Osteocyte (in vitro differentiated cells): Measurements from ENCODE around the gene EXOC3L4. TPM values are rescaled to one million over a fixed set of nuclear protein-coding genes. Genes with fewer than 3 reads are reported as not detected.
"Not testable (repeated sequence)": the region's sequence is repeated elsewhere in the genome, so short reads cannot be mapped to it uniquely, and the experiment has no call there.

Source experiments
- DNase-seq: peaks from one replicate; pipeline ENCODE4 v3.0.0; 2021; ENCODE audit warnings: mixed read lengths; ENCODE audit not compliant: unreplicated experiment; ENCODE audit errors: extremely low spot score
- H3K27ac Mint-ChIP-seq: one replicate; pipeline ENCODE4 v1.8.0; 2021; ENCODE audit warnings: mild to moderate bottlenecking, mixed read lengths; ENCODE audit not compliant: unreplicated experiment
- H3K27me3 Mint-ChIP-seq: one replicate; pipeline ENCODE4 v1.8.0; 2021; ENCODE audit warnings: mixed read lengths; ENCODE audit not compliant: unreplicated experiment
- H3K36me3 Mint-ChIP-seq: one replicate; pipeline ENCODE4 v1.8.0; 2021; ENCODE audit warnings: mixed read lengths; ENCODE audit not compliant: unreplicated experiment
- H3K4me1 Mint-ChIP-seq: one replicate; pipeline ENCODE4 v1.8.0; 2021; ENCODE audit warnings: mixed read lengths; ENCODE audit not compliant: unreplicated experiment
- H3K4me3 Mint-ChIP-seq: one replicate; pipeline ENCODE4 v1.8.0; 2021; ENCODE audit warnings: mild to moderate bottlenecking, moderate library complexity, mixed read lengths; ENCODE audit not compliant: unreplicated experiment
- H3K9me3 Mint-ChIP-seq: one replicate; pipeline ENCODE4 v1.8.0; 2021; ENCODE audit warnings: mixed read lengths; ENCODE audit not compliant: unreplicated experiment
- total RNA-seq: library from RNA; stranded (reverse); gene quantifications from 2 replicates; pipeline ENCODE4 v1.2.1, GENCODE V29; 2021
- TF ChIP-seq, protein P1 (sequence below): fragments of 200-600 bp; sonication (generic); IDR thresholded peaks from 2 replicates; pipeline ENCODE4 v1.5.0; 2021; ENCODE audit warnings: antibody characterized with exemption, mild to moderate bottlenecking, moderate library complexity

EXOC3L4 gene
- total RNA-seq, 1 donor from 2014 or later = 0.86 TPM

GRCh38 chr14:103144085-103144484 is 49.6 kb downstream of the EXOC3L4 start:
- H3K27me3 Mint-ChIP-seq = peaks cover 36% of the 10 kb centered on the region
- no peaks in the 10 kb centered on the region for H3K9me3 Mint-ChIP-seq
- no peaks in the 10 kb centered on the region for H3K36me3 Mint-ChIP-seq
- no peak overlapping the region for H3K27ac Mint-ChIP-seq
- H3K4me1 Mint-ChIP-seq = peaks cover 2% of the 10 kb centered on the region
- DNase-seq = no peak
- no peak overlapping the region for H3K4me3 Mint-ChIP-seq
- TF ChIP-seq, protein P1, sequence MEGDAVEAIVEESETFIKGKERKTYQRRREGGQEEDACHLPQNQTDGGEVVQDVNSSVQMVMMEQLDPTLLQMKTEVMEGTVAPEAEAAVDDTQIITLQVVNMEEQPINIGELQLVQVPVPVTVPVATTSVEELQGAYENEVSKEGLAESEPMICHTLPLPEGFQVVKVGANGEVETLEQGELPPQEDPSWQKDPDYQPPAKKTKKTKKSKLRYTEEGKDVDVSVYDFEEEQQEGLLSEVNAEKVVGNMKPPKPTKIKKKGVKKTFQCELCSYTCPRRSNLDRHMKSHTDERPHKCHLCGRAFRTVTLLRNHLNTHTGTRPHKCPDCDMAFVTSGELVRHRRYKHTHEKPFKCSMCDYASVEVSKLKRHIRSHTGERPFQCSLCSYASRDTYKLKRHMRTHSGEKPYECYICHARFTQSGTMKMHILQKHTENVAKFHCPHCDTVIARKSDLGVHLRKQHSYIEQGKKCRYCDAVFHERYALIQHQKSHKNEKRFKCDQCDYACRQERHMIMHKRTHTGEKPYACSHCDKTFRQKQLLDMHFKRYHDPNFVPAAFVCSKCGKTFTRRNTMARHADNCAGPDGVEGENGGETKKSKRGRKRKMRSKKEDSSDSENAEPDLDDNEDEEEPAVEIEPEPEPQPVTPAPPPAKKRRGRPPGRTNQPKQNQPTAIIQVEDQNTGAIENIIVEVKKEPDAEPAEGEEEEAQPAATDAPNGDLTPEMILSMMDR = no peak

GRCh38 chr14:103146141-103146709 is 51.7 kb downstream of the EXOC3L4 start:
- Mint-ChIP-seq H3K9me3 (no peaks in the 10 kb centered on the region), H3K27ac (no peak overlapping the region), H3K27me3 (peaks cover 44% of the 10 kb centered on the region), H3K4me1 (no peaks in the 10 kb centered on the region), H3K36me3 (no peaks in the 10 kb centered on the region), H3K4me3 (no peak overlapping the region)
- TF ChIP-seq, protein P1 = no peak
- no peak for DNase-seq

DNA sequence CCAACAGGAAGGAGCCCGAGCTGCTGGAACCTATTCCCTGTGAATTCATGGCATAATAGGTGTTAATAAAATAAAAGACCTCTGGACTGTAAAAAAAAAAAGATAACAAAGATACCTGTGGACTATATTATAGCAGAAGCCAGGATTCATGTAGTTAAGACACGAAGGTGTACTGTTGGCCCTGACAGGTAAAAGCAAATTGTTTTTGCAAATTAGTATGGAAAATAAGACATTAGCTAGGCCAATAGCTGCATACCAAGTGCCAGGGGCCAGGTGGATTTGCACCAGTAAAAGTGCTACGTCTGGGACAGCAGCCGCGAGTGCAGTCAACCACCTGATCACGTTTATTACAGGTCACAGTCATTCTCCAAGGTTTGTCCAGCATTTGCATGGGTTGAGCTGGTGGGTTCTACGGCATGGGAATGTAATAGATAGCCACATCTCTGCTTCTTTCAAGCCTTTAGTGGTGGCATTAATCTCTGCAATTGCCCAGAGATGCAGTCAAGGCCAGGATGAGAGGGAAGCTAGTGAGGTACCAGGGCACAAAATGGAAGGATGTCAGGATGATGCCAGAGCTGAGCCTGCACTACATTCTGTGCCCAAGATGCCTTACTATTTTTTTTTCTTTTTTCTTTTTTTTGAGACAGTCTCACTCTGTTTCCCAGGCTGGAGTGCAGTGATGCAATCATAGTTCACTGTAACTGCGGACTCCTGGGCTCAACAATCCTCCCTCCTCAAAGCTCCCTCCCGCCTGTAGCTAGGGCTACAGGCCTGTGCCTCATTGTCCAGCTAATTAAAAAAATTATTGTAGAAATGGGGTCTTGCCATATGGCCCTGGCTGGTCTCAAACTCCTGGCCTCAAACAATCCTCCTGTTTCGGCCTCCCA is 55.1 kb downstream of the EXOC3L4 start:
- TF ChIP-seq, protein P1 = no peak
- no peak for DNase-seq
- Mint-ChIP-seq H3K36me3 (no peaks in the 10 kb centered on the region), H3K4me1 (no peaks in the 10 kb centered on the region), H3K4me3 (no peak overlapping the region), H3K27me3 (peaks cover 28% of the 10 kb centered on the region), H3K9me3 (no peaks in the 10 kb centered on the region), H3K27ac (no peak overlapping the region)

DNA sequence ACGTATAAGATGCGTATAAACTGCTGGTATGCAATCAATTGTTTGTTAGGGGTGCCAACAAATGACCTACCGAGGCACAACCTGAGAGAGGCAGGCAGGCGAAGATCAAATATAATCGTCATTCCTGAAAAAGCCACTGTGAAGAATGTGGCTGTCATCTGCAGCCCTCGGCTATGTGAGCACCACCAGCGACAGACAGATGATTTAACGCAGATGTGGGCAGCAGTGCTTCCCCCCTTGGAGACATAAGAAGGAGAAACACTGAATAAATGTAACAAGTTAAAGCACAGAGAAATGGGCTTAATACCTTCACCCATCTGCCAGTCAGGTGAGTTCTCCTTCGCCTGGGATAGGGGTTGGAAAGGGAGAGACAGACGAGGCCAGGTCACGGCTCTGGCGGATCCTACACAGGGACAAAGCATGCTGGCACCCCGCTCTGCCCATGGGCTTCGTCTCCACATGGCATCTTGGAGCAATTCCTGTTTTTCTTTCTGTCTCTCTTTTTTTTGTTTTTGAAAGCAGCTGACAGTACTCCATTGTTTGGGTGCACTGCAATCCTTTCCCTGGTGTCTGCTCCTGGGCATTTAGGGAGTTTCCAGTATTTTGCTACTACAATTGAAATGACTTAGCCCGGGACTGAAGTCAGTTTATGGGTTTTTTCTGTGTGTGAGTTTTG is 56.9 kb downstream of the EXOC3L4 start:
- Mint-ChIP-seq H3K36me3 (no peaks in the 10 kb centered on the region), H3K9me3 (no peaks in the 10 kb centered on the region), H3K27ac (no peak overlapping the region), H3K4me3 (no peak overlapping the region), H3K4me1 (peaks cover 3% of the 10 kb centered on the region), H3K27me3 (peaks cover 24% of the 10 kb centered on the region)
- TF ChIP-seq, protein P1 = no peak
- DNase-seq = no peak

GRCh38 chr14:103155010-103155409 is 60.5 kb downstream of the EXOC3L4 start:
- no peaks in the 10 kb centered on the region for H3K9me3 Mint-ChIP-seq
- H3K4me1 Mint-ChIP-seq = peaks cover 3% of the 10 kb centered on the region
- TF ChIP-seq, protein P1 = no peak
- no peak overlapping the region for H3K27ac Mint-ChIP-seq
- DNase-seq = no peak
- no peaks in the 10 kb centered on the region for H3K36me3 Mint-ChIP-seq
- no peak overlapping the region for H3K4me3 Mint-ChIP-seq
- peaks cover 33% of the 10 kb centered on the region for H3K27me3 Mint-ChIP-seq

GRCh38 chr14:103155416-103155815 is 60.9 kb downstream of the EXOC3L4 start:
- H3K36me3 Mint-ChIP-seq, H3K9me3 Mint-ChIP-seq, H3K4me1 Mint-ChIP-seq, DNase-seq, H3K27ac Mint-ChIP-seq, H3K4me3 Mint-ChIP-seq: not testable (repeated sequence)
- peaks cover 33% of the 10 kb centered on the region for H3K27me3 Mint-ChIP-seq
